ENCODE measurements around the gene CHCHD6.

- TF ChIP-seq CTCF (IDR thresholded peaks at IDR 0.05) = no peak
- TF ChIP-seq POLR2A (IDR thresholded peaks at IDR 0.05) = no peak
- TF ChIP-seq POLR2AphosphoS5 (IDR thresholded peaks at IDR 0.05) = no peak
- no peak for TF ChIP-seq EP300 (IDR thresholded peaks at IDR 0.05)
Observed at GRCh38 chr3:126704494-126705214, 614 bp downstream of the CHCHD6 start.
